ENCODE measurements around the gene UMODL1. TPM values are rescaled to one million over a fixed set of nuclear protein-coding genes. Genes with fewer than 3 reads are reported as not detected.

The UMODL1 gene
- total RNA-seq, 1 donor from 2014 or later = not detected

GRCh38 chr21:42124081-42124480 lies 53.0 kb downstream of the UMODL1 start:
- Histone ChIP-seq H4K20me1 (ENCODE audit: low read depth) (no peaks in the 10 kb centered on the region), H3K79me2 (ENCODE audit: low read depth) (no peaks in the 10 kb centered on the region), H3K27ac (no peak overlapping the region), H3K4me3 (no peak overlapping the region), H3K36me3 (no peaks in the 10 kb centered on the region), H3K27me3 (no peaks in the 10 kb centered on the region), H2AFZ (replicated peaks) (no peak overlapping the region), H3K4me2 (no peak overlapping the region), H3K4me1 (peaks cover 8% of the 10 kb centered on the region), H3K9ac (no peak overlapping the region), H3K9me3 (ENCODE audit: low read depth) (no peaks in the 10 kb centered on the region), H3F3A (ENCODE audit: low read depth) (no peaks in the 10 kb centered on the region)
- Mint-ChIP-seq H3K36me3 (no peaks in the 10 kb centered on the region), H3K27ac (peak overlapping the region; percentile 25), H3K4me1 (peaks cover 11% of the 10 kb centered on the region), H3K27me3 (ENCODE audit: insufficient read depth, low read depth) (peaks cover 8% of the 10 kb centered on the region), H3K4me3 (no peak overlapping the region), H3K9me3 (no peaks in the 10 kb centered on the region)
- no peak for TF ChIP-seq EZH2 (IDR thresholded peaks at IDR 0.05)
- no peak for TF ChIP-seq EZH2phosphoT487 (IDR thresholded peaks at IDR 0.05)
- no peak for TF ChIP-seq CTCF (IDR thresholded peaks at IDR 0.05)
- no peak for DNase-seq (ENCODE audit: low spot score)

- Histone ChIP-seq H3K4me3 (no peak overlapping the region), H3K4me1 (peaks cover 8% of the 10 kb centered on the region), H2AFZ (replicated peaks) (no peak overlapping the region), H3K9ac (no peak overlapping the region), H4K20me1 (ENCODE audit: low read depth) (no peaks in the 10 kb centered on the region), H3K27me3 (no peaks in the 10 kb centered on the region), H3K4me2 (no peak overlapping the region), H3K36me3 (no peaks in the 10 kb centered on the region), H3F3A (ENCODE audit: low read depth) (no peaks in the 10 kb centered on the region), H3K9me3 (ENCODE audit: low read depth) (no peaks in the 10 kb centered on the region), H3K27ac (no peak overlapping the region), H3K79me2 (ENCODE audit: low read depth) (no peaks in the 10 kb centered on the region)
- Mint-ChIP-seq H3K4me3 (no peak overlapping the region), H3K27me3 (ENCODE audit: insufficient read depth, low read depth) (peaks cover 8% of the 10 kb centered on the region), H3K4me1 (peaks cover 8% of the 10 kb centered on the region), H3K36me3 (no peaks in the 10 kb centered on the region), H3K9me3 (no peaks in the 10 kb centered on the region), H3K27ac (no peak overlapping the region)
- TF ChIP-seq EZH2phosphoT487 (IDR thresholded peaks at IDR 0.05) = no peak
- no peak for TF ChIP-seq CTCF (IDR thresholded peaks at IDR 0.05)
- no peak for TF ChIP-seq EZH2 (IDR thresholded peaks at IDR 0.05)
- DNase-seq (ENCODE audit: low spot score) = no peak
Observed at GRCh38 chr21:42124826-42125570, 53.9 kb downstream of the UMODL1 start.

- Histone ChIP-seq H3F3A (ENCODE audit: low read depth) (no peaks in the 10 kb centered on the region), H3K9ac (no peak overlapping the region), H2AFZ (replicated peaks) (no peak overlapping the region), H3K27ac (no peak overlapping the region), H3K9me3 (ENCODE audit: low read depth) (no peaks in the 10 kb centered on the region), H3K4me2 (no peak overlapping the region), H4K20me1 (ENCODE audit: low read depth) (no peaks in the 10 kb centered on the region), H3K4me3 (no peak overlapping the region), H3K4me1 (peaks cover 8% of the 10 kb centered on the region), H3K79me2 (ENCODE audit: low read depth) (no peaks in the 10 kb centered on the region), H3K36me3 (no peaks in the 10 kb centered on the region), H3K27me3 (no peaks in the 10 kb centered on the region)
- Mint-ChIP-seq H3K4me3 (no peak overlapping the region), H3K36me3 (no peaks in the 10 kb centered on the region), H3K9me3 (no peaks in the 10 kb centered on the region), H3K4me1 (peaks cover 8% of the 10 kb centered on the region), H3K27me3 (ENCODE audit: insufficient read depth, low read depth) (peaks cover 9% of the 10 kb centered on the region), H3K27ac (no peak overlapping the region)
- peak; percentile 43 for DNase-seq (ENCODE audit: low spot score)
- TF ChIP-seq CTCF (IDR thresholded peaks at IDR 0.05) (peak; percentile 50), EZH2phosphoT487 (IDR thresholded peaks at IDR 0.05) (no peak), EZH2 (IDR thresholded peaks at IDR 0.05) (no peak)
Observed at GRCh38 chr21:42125571-42126544, 54.7 kb downstream of the UMODL1 start.
